H9 (cell line): ENCODE measurements around the gene CA5A. TPM values are rescaled to one million over a fixed set of nuclear protein-coding genes. Genes with fewer than 3 reads are reported as not detected.
A peak's percentile ranks its signal among the peaks of the same experiment; 100 is the strongest.

Experiments
- DNase-seq: peaks from one replicate; pipeline ENCODE4 v3.0.0-alpha.2; 2017
- H2AFZ ChIP-seq: one replicate; pipeline ENCODE4 v1.6.1; 2013; ENCODE audit warnings: mild to moderate bottlenecking, low read length, control low read depth, moderate library complexity
- H2AK5ac ChIP-seq: 2 replicates; pipeline ENCODE4 v1.6.1; 2013; ENCODE audit warnings: low read length, control low read depth, mixed read lengths; ENCODE audit not compliant: insufficient read length
- H2BK120ac ChIP-seq: one replicate; pipeline ENCODE4 v1.6.1; 2013; ENCODE audit warnings: low read depth, mild to moderate bottlenecking, low read length, control low read depth, inconsistent platforms; ENCODE audit not compliant: poor library complexity, severe bottlenecking
- H2BK12ac ChIP-seq: 2 replicates; pipeline ENCODE4 v1.6.1; 2013; ENCODE audit warnings: low read length, control low read depth, mixed read lengths, low read depth; ENCODE audit not compliant: insufficient read length
- H2BK15ac ChIP-seq: 2 replicates; pipeline ENCODE4 v1.6.1; 2013; ENCODE audit warnings: low read depth, low read length, control low read depth
- H2BK20ac ChIP-seq: one replicate; pipeline ENCODE4 v1.6.1; 2013; ENCODE audit warnings: low read depth, mild to moderate bottlenecking, low read length, control low read depth, inconsistent platforms; ENCODE audit not compliant: poor library complexity, severe bottlenecking
- H2BK5ac ChIP-seq: 2 replicates; pipeline ENCODE4 v1.6.1; 2013; ENCODE audit warnings: low read length, control low read depth, mixed read lengths; ENCODE audit not compliant: insufficient read length
- H3K14ac ChIP-seq: 2 replicates; pipeline ENCODE4 v1.6.1; 2013; ENCODE audit warnings: low read length, control low read depth; ENCODE audit not compliant: insufficient read depth
- H3K18ac ChIP-seq: 2 replicates; pipeline ENCODE4 v1.6.1; 2013; ENCODE audit warnings: low read depth, mild to moderate bottlenecking, mixed read lengths, low read length, control low read depth; ENCODE audit not compliant: insufficient read length
- H3K23ac ChIP-seq: 2 replicates; pipeline ENCODE4 v1.6.1; 2013; ENCODE audit warnings: low read length, control low read depth, mixed read lengths, low read depth; ENCODE audit not compliant: insufficient read length
- H3K23me2 ChIP-seq: 2 replicates; pipeline ENCODE4 v1.6.1; 2013; ENCODE audit warnings: low read depth, mild to moderate bottlenecking, mixed read lengths, low read length, control low read depth; ENCODE audit not compliant: insufficient read length, poor library complexity, severe bottlenecking
- H3K27ac ChIP-seq: 2 replicates; pipeline ENCODE4 v1.5.1; 2013; ENCODE audit warnings: low read length, control low read depth, mixed read lengths, low read depth; ENCODE audit not compliant: insufficient read length
- H3K27me3 ChIP-seq: 2 replicates; pipeline ENCODE4 v1.6.1; 2013; ENCODE audit warnings: low read length, control low read depth, inconsistent platforms; ENCODE audit not compliant: insufficient read depth
- H3K4ac ChIP-seq: 2 replicates; pipeline ENCODE4 v1.6.1; 2013; ENCODE audit warnings: low read depth, mild to moderate bottlenecking, control low read depth, inconsistent platforms, low read length, moderate library complexity
- H3K4me1 ChIP-seq: 2 replicates; pipeline ENCODE4 v1.6.1; 2013; ENCODE audit warnings: low read length, control low read depth, inconsistent platforms; ENCODE audit not compliant: insufficient read depth
- H3K4me2 ChIP-seq: 2 replicates; pipeline ENCODE4 v1.6.1; 2013; ENCODE audit warnings: low read length, control low read depth, mixed read lengths; ENCODE audit not compliant: insufficient read length, insufficient read depth
- H3K56ac ChIP-seq: 2 replicates; pipeline ENCODE4 v1.6.1; 2013; ENCODE audit warnings: low read depth, mild to moderate bottlenecking, mixed read lengths, low read length, control low read depth; ENCODE audit not compliant: insufficient read length
- H3K79me1 ChIP-seq: 2 replicates; pipeline ENCODE4 v1.6.1; 2013; ENCODE audit warnings: low read depth, mild to moderate bottlenecking, moderate library complexity, low read length, control low read depth, inconsistent platforms; ENCODE audit not compliant: insufficient read depth, poor library complexity, severe bottlenecking
- H3K79me2 ChIP-seq: 2 replicates; pipeline ENCODE4 v1.6.1; 2013; ENCODE audit warnings: low read length, control low read depth, inconsistent platforms; ENCODE audit not compliant: insufficient read depth
- H3K9ac ChIP-seq: 2 replicates; pipeline ENCODE4 v1.6.1; 2013; ENCODE audit warnings: low read length, control low read depth, mixed read lengths; ENCODE audit not compliant: insufficient read length; ENCODE audit errors: extremely low read depth
- H3K9me3 ChIP-seq: one replicate; pipeline ENCODE4 v1.6.1; 2013; ENCODE audit warnings: low read depth, low read length, inconsistent platforms; ENCODE audit not compliant: control insufficient read depth
- H3T11ph ChIP-seq: one replicate; pipeline ENCODE4 v1.6.1; 2013; ENCODE audit warnings: mild to moderate bottlenecking, low read length, control low read depth, inconsistent platforms
- H4K20me1 ChIP-seq: one replicate; pipeline ENCODE4 v1.6.1; 2013; ENCODE audit not compliant: control insufficient read depth, insufficient read length, insufficient read depth
- H4K5ac ChIP-seq: 2 replicates; pipeline ENCODE4 v1.6.1; 2013; ENCODE audit warnings: low read depth, mild to moderate bottlenecking, mixed read lengths, low read length, control low read depth; ENCODE audit not compliant: insufficient read length
- H4K8ac ChIP-seq: replicated peaks from 2 replicates; pipeline ENCODE4 v1.6.1; 2013; ENCODE audit warnings: low read length, control low read depth, mixed read lengths, low read depth; ENCODE audit not compliant: insufficient read length
- H4K91ac ChIP-seq: 2 replicates; pipeline ENCODE4 v1.6.1; 2013; ENCODE audit warnings: low read depth, mild to moderate bottlenecking, moderate library complexity, mixed read lengths, low read length, control low read depth; ENCODE audit not compliant: insufficient read length
- H3K27ac Mint-ChIP-seq, 3 experiments: 2 replicates in 2 of 3; 3 replicates in 1 of 3; pipeline ENCODE4 v1.8.0; 2020 to 2021; ENCODE audit warnings: mixed read lengths in 3 of 3, mild to moderate bottlenecking in 1 of 3, moderate library complexity in 1 of 3
- H3K27me3 Mint-ChIP-seq: 2 replicates; pipeline ENCODE4 v1.8.0; 2021; ENCODE audit warnings: low read depth, mild to moderate bottlenecking, moderate library complexity, mixed read lengths
- H3K36me3 Mint-ChIP-seq, 3 experiments: 2 replicates in 2 of 3; 3 replicates in 1 of 3; pipeline ENCODE4 v1.8.0; 2020 to 2021; ENCODE audit warnings: low read depth in 3 of 3, mixed read lengths in 3 of 3; ENCODE audit not compliant: insufficient read depth in 1 of 3
- H3K4me1 Mint-ChIP-seq, 2 experiments: 2 replicates each; pipeline ENCODE4 v1.8.0; 2020; ENCODE audit warnings: mixed read lengths in 2 of 2
- H3K4me3 Mint-ChIP-seq, 2 experiments: 2 replicates in 1 of 2; 3 replicates in 1 of 2; pipeline ENCODE4 v1.8.0; 2020 to 2021; ENCODE audit warnings: mild to moderate bottlenecking in 2 of 2, mixed read lengths in 2 of 2, moderate library complexity in 1 of 2
- H3K9me3 Mint-ChIP-seq, 2 experiments: 2 replicates in 1 of 2; 3 replicates in 1 of 2; pipeline ENCODE4 v1.8.0; 2020; ENCODE audit warnings: mild to moderate bottlenecking in 2 of 2, mixed read lengths in 2 of 2, moderate library complexity in 1 of 2
- CTCF ChIP-seq: fragments of 200-600 bp; sonication (generic); conservative IDR thresholded peaks from 3 replicates; pipeline ENCODE4 v1.8.0; 2021; ENCODE audit warnings: antibody characterized with exemption, mild to moderate bottlenecking
- WGBS: extraction: QIAGEN DNeasy Blood & Tissue Kit; methylation state at CpG from one replicate; pipeline ENCODE4 v1.1.7; 2013; ENCODE audit warnings: missing lambda C conversion rate, low lambda C conversion rate, mixed read lengths; ENCODE audit not compliant: insufficient read length; ENCODE audit errors: extremely low coverage; 5-methylcytosine and 5-hydroxymethylcytosine counted together
- total RNA-seq: library from RNA; stranded (reverse); gene quantifications from 2 replicates; pipeline ENCODE4 v1.2.1, GENCODE V29; 2021

Gene CA5A
- total RNA-seq, 1 experiment from 2014 or later: not detected

GRCh38 chr16:87957296-87958094 lies 21.2 kb upstream of the CA5A start:
- Histone ChIP-seq H3K9me3 (no peaks in the 10 kb centered on the region), H3K23me2 (peaks cover under 1% of the 10 kb centered on the region), H3K18ac (no peak overlapping the region), H3K56ac (no peak overlapping the region), H2BK15ac (no peak overlapping the region), H2AK5ac (no peak overlapping the region), H3T11ph (no peak overlapping the region), H2AFZ (no peak overlapping the region), H3K4me1 (no peaks in the 10 kb centered on the region), H2BK5ac (no peak overlapping the region), H3K27me3 (no peaks in the 10 kb centered on the region), H3K14ac (no peak overlapping the region; the same call in 1 of the 2 replicates), H3K4ac (no peak overlapping the region), H4K20me1 (no peaks in the 10 kb centered on the region), H2BK12ac (no peak overlapping the region), H4K5ac (no peak overlapping the region), H2BK120ac (no peak overlapping the region), H3K79me1 (peaks cover 16% of the 10 kb centered on the region), H3K79me2 (peaks cover 17% of the 10 kb centered on the region; the same call in 1 of the 2 replicates), H4K8ac (no peak overlapping the region), H3K23ac (no peak overlapping the region), H3K27ac (no peak overlapping the region), H4K91ac (no peak overlapping the region), H3K9ac (no peak overlapping the region), H2BK20ac (no peak overlapping the region), H3K4me2 (no peak overlapping the region)
- TF ChIP-seq CTCF: no peak
- Mint-ChIP-seq H3K4me3 (no peak overlapping the region), H3K27ac (peak overlapping the region; percentile 88 to 96 (median 89); a peak in 6 of 7 replicates), H3K27me3 (no peaks in the 10 kb centered on the region; the same call in none of the 2 replicates), H3K36me3 (peaks cover 14 to 34% (median 25%) of the 10 kb centered on the region in 3 experiments; a peak in 6 of 7 replicates), H3K4me1 (peaks cover 39 to 40% of the 10 kb centered on the region in 2 experiments), H3K9me3 (no peaks in the 10 kb centered on the region)
- no CpG with 5 or more reads among the region's 34 CpGs for WGBS
- no peak for DNase-seq
